Stimulated activated CD4-positive, alpha-beta T cell treated with anti-CD3 and anti-CD28 coated beads, Interleukin-4, amount 100 ng/mL, for 48 hours (primary cell): ENCODE data around the gene AMBRA1.
A peak's percentile ranks its signal among the peaks of the same experiment; 100 is the strongest.

Experiments
- DNase-seq, 2 donors: peaks; one replicate each; pipeline ENCODE4 v3.0.0-alpha.2; 2020; ENCODE audit warnings: low read depth in 2 of 2

Gene AMBRA1

GRCh38 chr11:46347637-46348311 lies 246.0 kb downstream of the AMBRA1 start:
- DNase-seq = no peak

GRCh38 chr11:46346886-46347636 lies 246.8 kb downstream of the AMBRA1 start, which contains the start of gene DGKZ:
Gene DGKZ, plus strand, starts transcription at chr11:46347463. Its CDS starts 197 bp downstream, at chr11:46347660.
- DNase-seq = peak; percentile 81 to 84
